Osteocyte (in vitro differentiated cells): ENCODE results near the gene PARP9. TPM values are rescaled to one million over a fixed set of nuclear protein-coding genes. Genes with fewer than 3 reads are reported as not detected.

Experiments used
- DNase-seq: peaks from one replicate; pipeline ENCODE4 v3.0.0; 2021; ENCODE audit warnings: mixed read lengths; ENCODE audit not compliant: unreplicated experiment; ENCODE audit errors: extremely low spot score
- H3K27ac Mint-ChIP-seq: one replicate; pipeline ENCODE4 v1.8.0; 2021; ENCODE audit warnings: mild to moderate bottlenecking, mixed read lengths; ENCODE audit not compliant: unreplicated experiment
- H3K27me3 Mint-ChIP-seq: one replicate; pipeline ENCODE4 v1.8.0; 2021; ENCODE audit warnings: mixed read lengths; ENCODE audit not compliant: unreplicated experiment
- H3K36me3 Mint-ChIP-seq: one replicate; pipeline ENCODE4 v1.8.0; 2021; ENCODE audit warnings: mixed read lengths; ENCODE audit not compliant: unreplicated experiment
- H3K4me1 Mint-ChIP-seq: one replicate; pipeline ENCODE4 v1.8.0; 2021; ENCODE audit warnings: mixed read lengths; ENCODE audit not compliant: unreplicated experiment
- H3K4me3 Mint-ChIP-seq: one replicate; pipeline ENCODE4 v1.8.0; 2021; ENCODE audit warnings: mild to moderate bottlenecking, moderate library complexity, mixed read lengths; ENCODE audit not compliant: unreplicated experiment
- H3K9me3 Mint-ChIP-seq: one replicate; pipeline ENCODE4 v1.8.0; 2021; ENCODE audit warnings: mixed read lengths; ENCODE audit not compliant: unreplicated experiment
- total RNA-seq: library from RNA; stranded (reverse); gene quantifications from 2 replicates; pipeline ENCODE4 v1.2.1, GENCODE V29; 2021
- TF ChIP-seq, protein P1 (sequence below): fragments of 200-600 bp; sonication (generic); IDR thresholded peaks from 2 replicates; pipeline ENCODE4 v1.5.0; 2021; ENCODE audit warnings: antibody characterized with exemption, mild to moderate bottlenecking, moderate library complexity

PARP9 gene
- total RNA-seq, 1 donor from 2014 or later: 18.9 TPM

DNA sequence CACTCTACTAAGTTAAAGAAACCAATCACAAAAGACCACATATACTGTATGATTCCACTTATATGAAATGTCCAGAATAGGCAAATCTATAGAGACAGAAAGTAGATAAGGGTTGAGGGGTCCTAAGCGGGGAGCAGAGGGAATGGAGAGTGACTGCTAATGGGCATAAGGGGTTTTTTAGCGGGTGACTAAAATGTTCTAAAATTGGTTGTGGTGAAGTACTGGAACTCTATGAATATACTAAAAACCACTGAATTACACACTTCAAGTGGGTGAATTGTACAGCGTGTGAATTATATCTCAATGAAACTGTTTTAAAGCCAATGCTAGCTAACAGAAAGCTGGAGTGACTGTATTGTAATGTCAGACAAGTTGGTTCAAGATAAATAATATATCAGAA is 82.7 kb downstream of the PARP9 start:
- TF ChIP-seq, protein P1, sequence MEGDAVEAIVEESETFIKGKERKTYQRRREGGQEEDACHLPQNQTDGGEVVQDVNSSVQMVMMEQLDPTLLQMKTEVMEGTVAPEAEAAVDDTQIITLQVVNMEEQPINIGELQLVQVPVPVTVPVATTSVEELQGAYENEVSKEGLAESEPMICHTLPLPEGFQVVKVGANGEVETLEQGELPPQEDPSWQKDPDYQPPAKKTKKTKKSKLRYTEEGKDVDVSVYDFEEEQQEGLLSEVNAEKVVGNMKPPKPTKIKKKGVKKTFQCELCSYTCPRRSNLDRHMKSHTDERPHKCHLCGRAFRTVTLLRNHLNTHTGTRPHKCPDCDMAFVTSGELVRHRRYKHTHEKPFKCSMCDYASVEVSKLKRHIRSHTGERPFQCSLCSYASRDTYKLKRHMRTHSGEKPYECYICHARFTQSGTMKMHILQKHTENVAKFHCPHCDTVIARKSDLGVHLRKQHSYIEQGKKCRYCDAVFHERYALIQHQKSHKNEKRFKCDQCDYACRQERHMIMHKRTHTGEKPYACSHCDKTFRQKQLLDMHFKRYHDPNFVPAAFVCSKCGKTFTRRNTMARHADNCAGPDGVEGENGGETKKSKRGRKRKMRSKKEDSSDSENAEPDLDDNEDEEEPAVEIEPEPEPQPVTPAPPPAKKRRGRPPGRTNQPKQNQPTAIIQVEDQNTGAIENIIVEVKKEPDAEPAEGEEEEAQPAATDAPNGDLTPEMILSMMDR: no peak
- Mint-ChIP-seq H3K27me3 (no peaks in the 10 kb centered on the region), H3K4me3 (no peak overlapping the region), H3K9me3 (no peaks in the 10 kb centered on the region), H3K4me1 (peaks cover 16% of the 10 kb centered on the region), H3K36me3 (peaks cover 5% of the 10 kb centered on the region), H3K27ac (no peak overlapping the region)
- no peak for DNase-seq

Other genes with a start within 250 kb of the PARP9 start
- not detected in 2 replicates for gene CSTA, start 239.1 kb downstream of the PARP9 start, total RNA-seq
- 18.1 and 24.7 TPM in 2 replicates for gene MIX23, start 181.1 kb downstream of the PARP9 start, total RNA-seq
- 34.3 and 37.3 TPM in 2 replicates for gene FAM162A, start 180.1 kb downstream of the PARP9 start, total RNA-seq
- gene WDR5B, start 148.2 kb downstream of the PARP9 start, total RNA-seq: 5.6 and 6.5 TPM in 2 replicates
- 71.5 and 73.4 TPM in 2 replicates for gene KPNA1, start 49.4 kb downstream of the PARP9 start, total RNA-seq
- gene DTX3L, start within 50 bp of the PARP9 start, total RNA-seq: 33.7 and 37.4 TPM in 2 replicates
- 0.08 TPM in 1 of 2 replicates, not detected in the other for gene PARP15, start 13.3 kb upstream of the PARP9 start, total RNA-seq
- 48.1 and 48.4 TPM in 2 replicates for gene PARP14, start 116.5 kb upstream of the PARP9 start, total RNA-seq
- 9.3 and 9.9 TPM in 2 replicates for gene HSPBAP1, start 229.5 kb upstream of the PARP9 start, total RNA-seq
- gene SLC49A4, start 230.8 kb upstream of the PARP9 start, total RNA-seq: 16.3 and 17.1 TPM in 2 replicates